SK-N-SH (cell line): ENCODE results near the gene RGS10. TPM values are rescaled to one million over a fixed set of nuclear protein-coding genes. Genes with fewer than 3 reads are reported as not detected.

ENCODE experiments used
- CTCF ChIA-PET: fragments of 300-600, 350-600 bp; formaldehyde crosslinking; extraction: SDS; loops from one replicate; lab custom pipeline; 2021; lab: Yijun Ruan, JAX
- POLR2A ChIA-PET: fragments of 350-600 bp; sonication (Branson Sonifier 250); formaldehyde crosslinking; extraction: SDS; loops from one replicate; lab custom pipeline; 2020; ENCODE audit warnings: antibody characterized with exemption, inconsistent platforms; lab: Yijun Ruan, JAX
- DNase-seq: peaks from one replicate; pipeline ENCODE4 v3.0.0; 2012
- H2AFZ ChIP-seq: fragments of 200-600 bp; sonication (generic); 2 replicates; pipeline ENCODE4 v1.8.1; 2016; ENCODE audit warnings: antibody characterized with exemption, mild to moderate bottlenecking, low read depth
- H3F3A ChIP-seq: fragments of 200-600 bp; sonication (generic); replicated peaks from 2 replicates; pipeline ENCODE3; 2016; ENCODE audit warnings: antibody characterized with exemption, mild to moderate bottlenecking; ENCODE audit not compliant: insufficient read depth
- H3K27ac ChIP-seq, 2 experiments: fragments of 200-500 bp in 1 of 2; fragments of 200-600 bp in 1 of 2; sonication (Bioruptor generic) in 1 of 2; sonication (generic), shearing (Covaris generic) in 1 of 2; 2 replicates each; pipeline versions ENCODE4 v1.5.1 to v1.6.1; 2014 to 2016; ENCODE audit warnings: low read depth in 2 of 2, inconsistent platforms in 1 of 2, low read length in 1 of 2, mild to moderate bottlenecking in 1 of 2, mixed read lengths in 1 of 2
- H3K27me3 ChIP-seq: fragments of 200-600 bp; sonication (generic), shearing (Covaris generic); 2 replicates; pipeline ENCODE4 v1.6.1; 2016; ENCODE audit warnings: mixed run types; ENCODE audit not compliant: insufficient read depth
- H3K36me3 ChIP-seq, 2 experiments: fragments of 200-500 bp in 1 of 2; fragments of 200-600 bp in 1 of 2; sonication (Bioruptor generic) in 1 of 2; sonication (generic) in 1 of 2; replicated peaks in 1 of 2; 2 replicates each; pipeline versions ENCODE3 to v1.5.1; 2014 to 2016; ENCODE audit warnings: low read length in 1 of 2, mild to moderate bottlenecking in 1 of 2; ENCODE audit not compliant: insufficient read depth in 2 of 2, control insufficient read depth in 1 of 2
- H3K4me1 ChIP-seq, 2 experiments: fragments of 200-500 bp in 1 of 2; fragments of 200-600 bp in 1 of 2; sonication (Bioruptor generic) in 1 of 2; sonication (generic), shearing (Covaris generic) in 1 of 2; 2 replicates each; pipeline versions ENCODE4 v1.5.1 to v1.6.1; 2014 to 2016; ENCODE audit warnings: low read depth in 1 of 2, low read length in 1 of 2, mixed run types in 1 of 2; ENCODE audit not compliant: insufficient read depth in 2 of 2, control insufficient read depth in 1 of 2
- H3K4me2 ChIP-seq: fragments of 200-600 bp; sonication (generic), shearing (Covaris generic); 2 replicates; pipeline ENCODE4 v1.6.1; 2017; ENCODE audit warnings: mixed run types
- H3K4me3 ChIP-seq, 2 experiments: fragments of 200-500 bp in 1 of 2; fragments of 200-600 bp in 1 of 2; sonication (Bioruptor generic) in 1 of 2; sonication (generic), shearing (Covaris generic) in 1 of 2; 2 replicates each; pipeline versions ENCODE4 v1.5.1 to v1.8.1; 2014 to 2016; ENCODE audit warnings: low read depth in 2 of 2, inconsistent platforms in 1 of 2, low read length in 1 of 2, mild to moderate bottlenecking in 1 of 2, mixed read lengths in 1 of 2, moderate library complexity in 1 of 2
- H3K79me2 ChIP-seq: fragments of 200-600 bp; sonication (generic); 2 replicates; pipeline ENCODE4 v1.8.1; 2017; ENCODE audit warnings: mild to moderate bottlenecking; ENCODE audit not compliant: insufficient read depth
- H3K9ac ChIP-seq: fragments of 200-600 bp; sonication (generic); 2 replicates; pipeline ENCODE4 v1.6.1; 2017; ENCODE audit warnings: mixed run types
- H3K9me2 ChIP-seq: fragments of 200-600 bp; sonication (generic); 2 replicates; pipeline ENCODE4 v1.6.1; 2017; ENCODE audit warnings: mixed run types
- H3K9me3 ChIP-seq: fragments of 200-600 bp; sonication (generic); 2 replicates; pipeline ENCODE4 v1.6.1; 2017; ENCODE audit warnings: mixed run types, mild to moderate bottlenecking, moderate library complexity
- H4K20me1 ChIP-seq: fragments of 200-600 bp; sonication (generic); 2 replicates; pipeline ENCODE4 v1.6.1; 2017; ENCODE audit warnings: mild to moderate bottlenecking, mixed run types; ENCODE audit not compliant: insufficient read depth
- ELF1 ChIP-seq: IDR thresholded peaks from 2 replicates; pipeline ENCODE4 v1.4.0; 2012
- EZH2phosphoT487 ChIP-seq: fragments of 200-600 bp; sonication (generic); IDR thresholded peaks from 2 replicates; pipeline ENCODE4 v1.6.1; 2017; ENCODE audit warnings: low read depth, mixed run types, mild to moderate bottlenecking, antibody characterized with exemption, moderate library complexity, borderline replicate concordance
- FOSL2 ChIP-seq: IDR thresholded peaks from 2 replicates; pipeline ENCODE4 v1.4.0; 2012; ENCODE audit warnings: low read depth, mild to moderate bottlenecking, moderate library complexity, borderline replicate concordance
- FOXJ3 ChIP-seq: sonication (generic); formaldehyde crosslinking; IDR thresholded peaks from 2 replicates; pipeline ENCODE4 v1.5.1; 2020; ENCODE audit warnings: mild to moderate bottlenecking, missing genetic modification reagents
- FOXM1 ChIP-seq: IDR thresholded peaks from 2 replicates; pipeline ENCODE4 v1.4.0; 2012; ENCODE audit warnings: low read depth, mild to moderate bottlenecking
- GABPA ChIP-seq: IDR thresholded peaks from 2 replicates; pipeline ENCODE4 v1.4.0; 2012; ENCODE audit warnings: low read depth, mild to moderate bottlenecking
- GATA2 ChIP-seq: sonication (generic); formaldehyde crosslinking; IDR thresholded peaks from 2 replicates; pipeline ENCODE4 v1.5.0; 2020; ENCODE audit warnings: mild to moderate bottlenecking, missing genetic modification reagents
- MXI1 ChIP-seq: IDR thresholded peaks from 2 replicates; pipeline ENCODE4 v1.6.1; 2012; ENCODE audit warnings: mild to moderate bottlenecking, low read depth, low read length, improper control_type of control experiment
- NFIC ChIP-seq: IDR thresholded peaks from 2 replicates; pipeline ENCODE4 v1.4.0; 2012; ENCODE audit warnings: borderline replicate concordance
- NRF1 ChIP-seq: IDR thresholded peaks from 2 replicates; pipeline ENCODE4 v1.6.1; 2012; ENCODE audit warnings: low read depth, mild to moderate bottlenecking, low read length
- RCOR1 ChIP-seq: fragments of 150-350 bp; IDR thresholded peaks from 2 replicates; pipeline ENCODE4 v1.6.1; 2017; ENCODE audit warnings: antibody characterized with exemption, low read length
- RFX5 ChIP-seq: IDR thresholded peaks from 2 replicates; pipeline ENCODE4 v1.6.1; 2012; ENCODE audit warnings: mild to moderate bottlenecking, improper control_type of control experiment, low read length
- SMC3 ChIP-seq: IDR thresholded peaks from 2 replicates; pipeline ENCODE4 v1.6.1; 2012; ENCODE audit warnings: low read depth, low read length, improper control_type of control experiment
- TAF1 ChIP-seq: IDR thresholded peaks from 2 replicates; pipeline ENCODE4 v1.6.1; 2012; ENCODE audit warnings: low read depth, mild to moderate bottlenecking, low read length, moderate library complexity, borderline replicate concordance
- TEAD4 ChIP-seq: IDR thresholded peaks from 2 replicates; pipeline ENCODE4 v1.4.0; 2012; ENCODE audit warnings: mild to moderate bottlenecking, borderline replicate concordance; ENCODE audit not compliant: insufficient read depth
- USF1 ChIP-seq: IDR thresholded peaks from 2 replicates; pipeline ENCODE4 v1.4.0; 2012; ENCODE audit warnings: low read depth, borderline replicate concordance
- WGBS: methylation state at CpG from one replicate; pipeline ENCODE4 v1.1.6; 2017; ENCODE audit warnings: low lambda C conversion rate; 5-methylcytosine and 5-hydroxymethylcytosine counted together
- polyA plus RNA-seq, 3 experiments: library from polyadenylated mRNA; depleted of rRNA; stranded (reverse); fragments of >200 nt; gene quantifications; 2 replicates each; pipeline ENCODE4 v1.2.3, GENCODE V29; 2012
- TF ChIP-seq, protein P1 (sequence below): IDR thresholded peaks from 2 replicates; pipeline ENCODE4; 2012
- TF ChIP-seq, protein P2 (sequence below): fragments of 150-350 bp; IDR thresholded peaks from 2 replicates; pipeline ENCODE4 v1.6.1; 2016; ENCODE audit warnings: mild to moderate bottlenecking, low read depth, low read length

The RGS10 gene
- polyA plus RNA-seq, 1 of the 3 experiments (the other 2 are of a cell fraction), result 44.6 TPM

- TF ChIP-seq GABPA (no peak), RFX5 (no peak), USF1 (no peak), MXI1 (no peak), TAF1 (no peak), NRF1 (no peak), TEAD4 (no peak), RCOR1 (no peak)
- TF ChIP-seq, protein P1, sequence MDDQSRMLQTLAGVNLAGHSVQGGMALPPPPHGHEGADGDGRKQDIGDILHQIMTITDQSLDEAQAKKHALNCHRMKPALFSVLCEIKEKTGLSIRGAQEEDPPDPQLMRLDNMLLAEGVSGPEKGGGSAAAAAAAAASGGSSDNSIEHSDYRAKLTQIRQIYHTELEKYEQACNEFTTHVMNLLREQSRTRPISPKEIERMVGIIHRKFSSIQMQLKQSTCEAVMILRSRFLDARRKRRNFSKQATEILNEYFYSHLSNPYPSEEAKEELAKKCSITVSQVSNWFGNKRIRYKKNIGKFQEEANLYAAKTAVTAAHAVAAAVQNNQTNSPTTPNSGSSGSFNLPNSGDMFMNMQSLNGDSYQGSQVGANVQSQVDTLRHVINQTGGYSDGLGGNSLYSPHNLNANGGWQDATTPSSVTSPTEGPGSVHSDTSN, result no peak
Observed at GRCh38 chr10:119500821-119501220, 41.7 kb downstream of the RGS10 start (continued).

DNA sequence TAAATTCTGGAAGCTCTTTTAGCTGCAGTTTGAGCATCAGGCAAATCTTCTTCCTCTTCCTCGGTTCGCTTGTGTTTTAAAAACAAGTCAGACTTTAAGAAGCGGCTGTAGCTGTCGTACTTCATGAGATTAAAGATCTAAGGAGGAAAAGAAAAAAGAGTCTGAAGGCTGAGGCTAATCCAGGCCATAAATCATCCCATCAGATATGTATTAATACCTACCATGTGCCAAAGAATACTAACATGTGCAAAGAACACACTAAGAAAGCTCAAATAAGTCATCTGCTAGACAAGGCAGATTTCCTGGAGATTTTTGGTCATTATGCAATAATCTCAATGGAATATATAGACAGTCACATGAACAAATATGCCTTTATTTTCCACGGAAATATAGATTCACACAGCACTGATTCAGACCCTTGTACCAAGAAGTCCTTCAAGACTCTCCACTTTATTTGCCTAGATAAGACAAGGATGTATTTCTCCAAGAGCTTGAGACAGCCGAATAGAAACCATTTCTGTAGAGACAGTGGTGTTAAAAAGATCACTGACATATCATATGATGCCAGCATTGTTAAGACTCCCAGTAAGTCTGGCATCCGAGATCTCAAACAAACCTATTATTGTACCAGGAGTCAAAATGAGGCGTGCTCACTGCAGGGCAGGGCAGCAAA is 42.3 kb downstream of the RGS10 start:
- no peaks in the 10 kb centered on the region for H3F3A ChIP-seq
- no peaks in the 10 kb centered on the region for H3K27me3 ChIP-seq
- no peak overlapping the region for H3K4me2 ChIP-seq
- H3K4me1 ChIP-seq, result no peaks in the 10 kb centered on the region
- TF ChIP-seq NRF1 (no peak), GABPA (no peak), FOXM1 (no peak), MXI1 (no peak)
- ChIA-PET CTCF (interaction anchor here (1.2 to 1.8 kb wide), 5 partner anchors 10 to 301 kb away, joined by 3 to 8 read pairs (median 5); partner anchors contain the start of gene RGS10), POLR2A (no interaction called here)
- H3K9me2 ChIP-seq, result no peaks in the 10 kb centered on the region
- no peak overlapping the region for H3K27ac ChIP-seq
- H3K9ac ChIP-seq, result no peak overlapping the region
- H3K79me2 ChIP-seq, result no peaks in the 10 kb centered on the region
- H3K4me3 ChIP-seq, result no peak overlapping the region
- peaks cover 0 to 10% of the 10 kb centered on the region in 2 experiments for H3K36me3 ChIP-seq
- H2AFZ ChIP-seq, result no peak overlapping the region
- DNase-seq, result no peak
- no peaks in the 10 kb centered on the region for H3K9me3 ChIP-seq
- H4K20me1 ChIP-seq, result no peaks in the 10 kb centered on the region
- WGBS, result 96% methylated on average over 8 of the region's 8 CpGs

DNA sequence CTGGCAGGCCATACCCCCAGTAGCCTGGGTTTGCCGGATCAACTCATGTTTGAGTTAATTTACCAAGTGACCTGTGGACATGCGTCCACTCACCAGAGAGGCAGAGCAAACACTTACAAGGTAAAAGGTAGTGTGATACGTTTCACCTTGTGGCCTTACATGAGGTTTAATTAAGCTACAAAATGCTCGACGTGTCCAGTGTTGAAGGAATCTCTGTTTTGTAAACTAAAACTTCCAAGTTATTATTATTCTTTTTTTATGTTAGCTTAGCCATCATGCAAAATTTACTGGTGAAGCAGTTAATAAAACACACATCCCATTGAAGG is 42.9 kb downstream of the RGS10 start:
- no peaks in the 10 kb centered on the region for H4K20me1 ChIP-seq
- no peak overlapping the region for H3K27ac ChIP-seq
- no peak overlapping the region for H3K4me2 ChIP-seq
- WGBS, result 89% methylated on average over 5 of the region's 5 CpGs
- H3K4me3 ChIP-seq, result no peak overlapping the region
- POLR2A ChIA-PET, result no interaction called here
- no peak for DNase-seq
- H3K9me3 ChIP-seq, result no peaks in the 10 kb centered on the region
- TF ChIP-seq GATA2 (CRISPR knock-in tag) (no peak), USF1 (no peak), NRF1 (no peak), NFIC (no peak), RCOR1 (no peak), SMC3 (no peak), FOXM1 (no peak), FOXJ3 (CRISPR knock-in tag) (no peak), ELF1 (no peak), TAF1 (no peak), FOSL2 (no peak), EZH2phosphoT487 (no peak), TEAD4 (no peak)
- TF ChIP-seq, protein P2, sequence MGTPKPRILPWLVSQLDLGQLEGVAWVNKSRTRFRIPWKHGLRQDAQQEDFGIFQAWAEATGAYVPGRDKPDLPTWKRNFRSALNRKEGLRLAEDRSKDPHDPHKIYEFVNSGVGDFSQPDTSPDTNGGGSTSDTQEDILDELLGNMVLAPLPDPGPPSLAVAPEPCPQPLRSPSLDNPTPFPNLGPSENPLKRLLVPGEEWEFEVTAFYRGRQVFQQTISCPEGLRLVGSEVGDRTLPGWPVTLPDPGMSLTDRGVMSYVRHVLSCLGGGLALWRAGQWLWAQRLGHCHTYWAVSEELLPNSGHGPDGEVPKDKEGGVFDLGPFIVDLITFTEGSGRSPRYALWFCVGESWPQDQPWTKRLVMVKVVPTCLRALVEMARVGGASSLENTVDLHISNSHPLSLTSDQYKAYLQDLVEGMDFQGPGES, result no peak
- TF ChIP-seq, all 33 proteins: peak for 0
- Histone ChIP-seq H3K27me3 (no peaks in the 10 kb centered on the region), H3F3A (no peaks in the 10 kb centered on the region), H3K79me2 (no peaks in the 10 kb centered on the region), H3K9ac (no peak overlapping the region), H3K36me3 (peaks cover 0 to 7% of the 10 kb centered on the region in 2 experiments), H2AFZ (no peak overlapping the region), H3K4me1 (no peaks in the 10 kb centered on the region), H3K9me2 (no peaks in the 10 kb centered on the region)
- CTCF ChIA-PET, result interaction anchor here (1.2 to 1.8 kb wide), 6 partner anchors 9 to 300 kb away, joined by 3 to 8 read pairs (median 4); partner anchors contain the start of gene RGS10
